ENCODE results near the gene MYO3B.

- no peak for TF ChIP-seq CTCF (IDR thresholded peaks at IDR 0.05)
- TF ChIP-seq POLR2A (IDR thresholded peaks at IDR 0.05), result no peak
These were observed 176.4 kb downstream of the MYO3B start for GRCh38 chr2:170354388-170354787.

Data from body of pancreas (tissue), 4 donors.